Fibroblast of lung (primary cell): ENCODE results near the gene COPB1. TPM values are rescaled to one million over a fixed set of nuclear protein-coding genes. Genes with fewer than 3 reads are reported as not detected.

Experiments
- DNase-seq, 2 donors: peaks; one replicate each; pipeline versions ENCODE4 v3.0.0 to v3.0.0-alpha.2; 2010; ENCODE audit warnings: low read depth in 2 of 2
- H2AFZ ChIP-seq: 2 replicates; pipeline ENCODE4 v1.5.1; 2012; ENCODE audit warnings: low read length, control low read depth, inconsistent platforms
- H3K27ac ChIP-seq: 2 replicates; pipeline ENCODE4 v1.5.1; 2011; ENCODE audit warnings: low read length, control low read depth; ENCODE audit not compliant: insufficient read depth
- H3K27me3 ChIP-seq: 2 replicates; pipeline ENCODE4 v1.5.1; 2011; ENCODE audit warnings: mild to moderate bottlenecking, low read length; ENCODE audit not compliant: control insufficient read depth, insufficient read depth
- H3K36me3 ChIP-seq: 2 replicates; pipeline ENCODE4 v1.5.1; 2011; ENCODE audit warnings: low read length; ENCODE audit not compliant: control insufficient read depth, insufficient read depth
- H3K4me1 ChIP-seq: 2 replicates; pipeline ENCODE4 v1.5.1; 2011; ENCODE audit warnings: low read length; ENCODE audit not compliant: control insufficient read depth, insufficient read depth; ENCODE audit errors: extremely low read depth
- H3K4me2 ChIP-seq: 2 replicates; pipeline ENCODE4 v1.5.1; 2011; ENCODE audit warnings: low read length, control low read depth; ENCODE audit not compliant: insufficient read depth; ENCODE audit errors: extremely low read depth
- H3K4me3 ChIP-seq, 4 experiments: fragments of 200-600 bp in 1 of 4; sonication (generic) in 1 of 4; replicated peaks in 1 of 4; 2 replicates each; pipeline ENCODE4 v1.5.1; 2011 to 2016; ENCODE audit warnings: low read length in 4 of 4, low read depth in 3 of 4, mild to moderate bottlenecking in 3 of 4, control low read depth in 2 of 4, inconsistent platforms in 1 of 4, mixed read lengths in 1 of 4; ENCODE audit not compliant: insufficient read depth in 1 of 4; ENCODE audit errors: control extremely low read depth in 1 of 4
- H3K79me2 ChIP-seq: 2 replicates; pipeline ENCODE4 v1.5.1; 2012; ENCODE audit warnings: mild to moderate bottlenecking, low read length, inconsistent platforms; ENCODE audit not compliant: control insufficient read depth, insufficient read depth
- H3K9ac ChIP-seq: 2 replicates; pipeline ENCODE4 v1.5.1; 2011; ENCODE audit warnings: mild to moderate bottlenecking, low read length, control low read depth; ENCODE audit not compliant: insufficient read depth
- H3K9me3 ChIP-seq: 2 replicates; pipeline ENCODE4 v1.5.1; 2012; ENCODE audit warnings: low read depth, low read length; ENCODE audit not compliant: control insufficient read depth, insufficient read depth
- H4K20me1 ChIP-seq: 2 replicates; pipeline ENCODE4 v1.5.1; 2011; ENCODE audit warnings: low read length; ENCODE audit not compliant: control insufficient read depth, insufficient read depth; ENCODE audit errors: extremely low read depth
- EZH2 ChIP-seq: IDR thresholded peaks from 2 replicates; pipeline ENCODE4 v1.5.1; 2012; ENCODE audit warnings: low read length, control low read depth, mild to moderate bottlenecking; ENCODE audit errors: missing control alignments
- polyA minus RNA-seq: library from RNA; depleted of rRNA, polyadenylated mRNA; stranded (reverse); fragments of >200 nt; gene quantifications from 2 replicates; pipeline ENCODE4 v1.2.3, GENCODE V29; 2011; ENCODE audit warnings: low replicate concordance
- polyA plus RNA-seq, 2 donors: library from polyadenylated mRNA; depleted of rRNA in 1 of 2; stranded (reverse) in 1 of 2; unstranded in 1 of 2; fragments of >200 nt; gene quantifications; 2 replicates each; pipeline ENCODE4 v1.2.1, GENCODE V29; 2011 to 2012; ENCODE audit warnings: missing spikeins in 1 of 2
- total RNA-seq: library from RNA; depleted of rRNA; stranded (reverse); fragments of >200 nt; gene quantifications from 2 replicates; pipeline ENCODE4 v1.2.1, GENCODE V29; 2014
- TF ChIP-seq, protein P1 (sequence below), 2 donors: IDR thresholded peaks in 1 of 2; conservative IDR thresholded peaks in 1 of 2; 1 replicate in 1 of 2; 2 replicates in 1 of 2; pipeline ENCODE4 v1.5.1; 2011 to 2012; ENCODE audit warnings: low read length in 2 of 2, control low read depth in 1 of 2, inconsistent platforms in 1 of 2, low read depth in 1 of 2, mild to moderate bottlenecking in 1 of 2

Gene COPB1, protein sequence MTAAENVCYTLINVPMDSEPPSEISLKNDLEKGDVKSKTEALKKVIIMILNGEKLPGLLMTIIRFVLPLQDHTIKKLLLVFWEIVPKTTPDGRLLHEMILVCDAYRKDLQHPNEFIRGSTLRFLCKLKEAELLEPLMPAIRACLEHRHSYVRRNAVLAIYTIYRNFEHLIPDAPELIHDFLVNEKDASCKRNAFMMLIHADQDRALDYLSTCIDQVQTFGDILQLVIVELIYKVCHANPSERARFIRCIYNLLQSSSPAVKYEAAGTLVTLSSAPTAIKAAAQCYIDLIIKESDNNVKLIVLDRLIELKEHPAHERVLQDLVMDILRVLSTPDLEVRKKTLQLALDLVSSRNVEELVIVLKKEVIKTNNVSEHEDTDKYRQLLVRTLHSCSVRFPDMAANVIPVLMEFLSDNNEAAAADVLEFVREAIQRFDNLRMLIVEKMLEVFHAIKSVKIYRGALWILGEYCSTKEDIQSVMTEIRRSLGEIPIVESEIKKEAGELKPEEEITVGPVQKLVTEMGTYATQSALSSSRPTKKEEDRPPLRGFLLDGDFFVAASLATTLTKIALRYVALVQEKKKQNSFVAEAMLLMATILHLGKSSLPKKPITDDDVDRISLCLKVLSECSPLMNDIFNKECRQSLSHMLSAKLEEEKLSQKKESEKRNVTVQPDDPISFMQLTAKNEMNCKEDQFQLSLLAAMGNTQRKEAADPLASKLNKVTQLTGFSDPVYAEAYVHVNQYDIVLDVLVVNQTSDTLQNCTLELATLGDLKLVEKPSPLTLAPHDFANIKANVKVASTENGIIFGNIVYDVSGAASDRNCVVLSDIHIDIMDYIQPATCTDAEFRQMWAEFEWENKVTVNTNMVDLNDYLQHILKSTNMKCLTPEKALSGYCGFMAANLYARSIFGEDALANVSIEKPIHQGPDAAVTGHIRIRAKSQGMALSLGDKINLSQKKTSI
- total RNA-seq (237 and 292 TPM in 2 replicates), polyA plus RNA-seq (183 and 264 TPM in 2 replicates), polyA minus RNA-seq (53.4 and 87.1 TPM in 2 replicates)
- 131 and 158 TPM in 2 replicates for polyA plus RNA-seq (2012)

GRCh38 chr11:14499560-14500180, at the start of gene COPB1:
TSS of gene COPB1 (minus strand) at chr11:14499811. CDS start at chr11:14498928, 883 bp downstream.
- Histone ChIP-seq H3K9me3 (no peaks in the 10 kb centered on the region), H3K4me3 (peak within 1 kb of the TSS; percentile 75 to 90 (median 87)), H4K20me1 (no peaks in the 10 kb centered on the region), H2AFZ (peak within 1 kb of the TSS; percentile 75), H3K27ac (peak within 1 kb of the TSS; percentile 73), H3K79me2 (peaks cover 36% of the 10 kb centered on the region), H3K4me2 (peak within 1 kb of the TSS; percentile 90), H3K4me1 (peaks cover 2% of the 10 kb centered on the region), H3K27me3 (no peaks in the 10 kb centered on the region), H3K36me3 (peaks cover 2% of the 10 kb centered on the region), H3K9ac (peak within 1 kb of the TSS; percentile 91)
- peak; percentile 95 to 97 for DNase-seq
- TF ChIP-seq, protein P1, sequence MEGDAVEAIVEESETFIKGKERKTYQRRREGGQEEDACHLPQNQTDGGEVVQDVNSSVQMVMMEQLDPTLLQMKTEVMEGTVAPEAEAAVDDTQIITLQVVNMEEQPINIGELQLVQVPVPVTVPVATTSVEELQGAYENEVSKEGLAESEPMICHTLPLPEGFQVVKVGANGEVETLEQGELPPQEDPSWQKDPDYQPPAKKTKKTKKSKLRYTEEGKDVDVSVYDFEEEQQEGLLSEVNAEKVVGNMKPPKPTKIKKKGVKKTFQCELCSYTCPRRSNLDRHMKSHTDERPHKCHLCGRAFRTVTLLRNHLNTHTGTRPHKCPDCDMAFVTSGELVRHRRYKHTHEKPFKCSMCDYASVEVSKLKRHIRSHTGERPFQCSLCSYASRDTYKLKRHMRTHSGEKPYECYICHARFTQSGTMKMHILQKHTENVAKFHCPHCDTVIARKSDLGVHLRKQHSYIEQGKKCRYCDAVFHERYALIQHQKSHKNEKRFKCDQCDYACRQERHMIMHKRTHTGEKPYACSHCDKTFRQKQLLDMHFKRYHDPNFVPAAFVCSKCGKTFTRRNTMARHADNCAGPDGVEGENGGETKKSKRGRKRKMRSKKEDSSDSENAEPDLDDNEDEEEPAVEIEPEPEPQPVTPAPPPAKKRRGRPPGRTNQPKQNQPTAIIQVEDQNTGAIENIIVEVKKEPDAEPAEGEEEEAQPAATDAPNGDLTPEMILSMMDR (conservative IDR thresholded peaks at IDR 0.05 in 1 of 2, IDR thresholded peaks at IDR 0.05 in 1 of 2; ENCODE audit: low read depth in 1 of 2, low read length in 2 of 2) = no peak
- TF ChIP-seq EZH2 = no peak

- no peak overlapping the region for H2AFZ ChIP-seq
- no peaks in the 10 kb centered on the region for H3K27me3 ChIP-seq
These were observed 47.8 kb upstream of the COPB1 start for GRCh38 chr11:14547440-14547839.

More at GRCh38 chr11:14547440-14547839, 47.8 kb upstream of the COPB1 start:
- H3K4me1 ChIP-seq = no peaks in the 10 kb centered on the region
- no peaks in the 10 kb centered on the region for H4K20me1 ChIP-seq
- no peak overlapping the region for H3K27ac ChIP-seq
- H3K9me3 ChIP-seq = no peaks in the 10 kb centered on the region
- no peaks in the 10 kb centered on the region for H3K79me2 ChIP-seq
- no peaks in the 10 kb centered on the region for H3K36me3 ChIP-seq
- no peak overlapping the region for H3K4me2 ChIP-seq
- no peak overlapping the region for H3K4me3 ChIP-seq
- H3K9ac ChIP-seq = no peak overlapping the region
- no peak for TF ChIP-seq EZH2
- TF ChIP-seq, protein P1 (conservative IDR thresholded peaks at IDR 0.05 in 1 of 2, IDR thresholded peaks at IDR 0.05 in 1 of 2; ENCODE audit: low read depth in 1 of 2, low read length in 2 of 2) = no peak
- DNase-seq = no peak
